Activated T-cell treated with anti-CD3 and anti-CD28 coated beads, Interleukin-2, amount 50 U/mL, for 24 hours (primary cell): ENCODE data around the gene PARL.

Source experiments
- DNase-seq: peaks from one replicate; pipeline ENCODE4 v3.0.0-alpha.2; 2020
- H3K27ac Mint-ChIP-seq: 2 replicates; pipeline ENCODE4 v1.8.0; 2020; ENCODE audit warnings: mild to moderate bottlenecking, mixed read lengths
- H3K27me3 Mint-ChIP-seq: 2 replicates; pipeline ENCODE4 v1.8.0; 2020; ENCODE audit warnings: mixed read lengths
- H3K36me3 Mint-ChIP-seq: 2 replicates; pipeline ENCODE4 v1.8.0; 2020; ENCODE audit warnings: low read depth, mixed read lengths
- H3K4me1 Mint-ChIP-seq: 2 replicates; pipeline ENCODE4 v1.8.0; 2020; ENCODE audit warnings: low read depth, mixed read lengths
- H3K4me3 Mint-ChIP-seq: 2 replicates; pipeline ENCODE4 v1.8.0; 2020; ENCODE audit warnings: mild to moderate bottlenecking, moderate library complexity, mixed read lengths
- H3K9me3 Mint-ChIP-seq: 2 replicates; pipeline ENCODE4 v1.8.0; 2020; ENCODE audit warnings: mixed read lengths

PARL gene

DNA sequence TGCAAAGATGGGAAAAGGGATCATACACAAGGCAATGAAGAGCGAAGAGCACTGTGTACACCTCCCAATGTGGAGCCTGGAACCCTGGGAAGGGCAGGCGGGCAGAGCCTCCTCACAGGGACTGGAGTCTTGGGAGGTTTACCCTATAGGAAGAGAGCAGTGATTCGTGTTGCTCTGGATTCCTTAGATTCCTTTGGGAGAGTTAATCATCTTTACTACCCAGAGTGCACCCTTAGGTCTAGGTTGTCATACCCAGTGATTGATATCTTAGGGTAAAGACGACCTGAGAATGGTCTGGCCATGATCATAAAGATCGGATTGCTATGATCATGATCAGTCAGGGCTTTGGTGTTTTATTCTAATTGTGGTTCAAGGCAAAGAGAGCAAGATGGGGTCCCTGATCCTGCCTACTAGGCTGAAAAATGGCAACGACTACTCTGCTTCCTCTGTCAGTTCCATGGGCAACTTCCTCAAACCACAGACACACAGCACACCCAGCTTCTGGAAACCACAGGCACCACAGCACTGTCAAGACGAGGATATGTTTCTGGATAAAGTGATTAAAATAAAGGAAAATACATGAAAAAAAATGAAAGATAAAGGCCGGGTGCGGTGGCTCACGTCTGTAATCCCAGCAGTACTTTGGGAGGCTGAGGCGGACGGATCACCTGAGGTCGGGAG is 38.9 kb downstream of the PARL start:
- Mint-ChIP-seq H3K9me3 (no peaks in the 10 kb centered on the region), H3K4me3 (no peak overlapping the region), H3K36me3 (peaks cover 83% of the 10 kb centered on the region), H3K27ac (peak overlapping the region; percentile 23), H3K27me3 (no peaks in the 10 kb centered on the region), H3K4me1 (peaks cover 16% of the 10 kb centered on the region)
- DNase-seq: no peak

DNA sequence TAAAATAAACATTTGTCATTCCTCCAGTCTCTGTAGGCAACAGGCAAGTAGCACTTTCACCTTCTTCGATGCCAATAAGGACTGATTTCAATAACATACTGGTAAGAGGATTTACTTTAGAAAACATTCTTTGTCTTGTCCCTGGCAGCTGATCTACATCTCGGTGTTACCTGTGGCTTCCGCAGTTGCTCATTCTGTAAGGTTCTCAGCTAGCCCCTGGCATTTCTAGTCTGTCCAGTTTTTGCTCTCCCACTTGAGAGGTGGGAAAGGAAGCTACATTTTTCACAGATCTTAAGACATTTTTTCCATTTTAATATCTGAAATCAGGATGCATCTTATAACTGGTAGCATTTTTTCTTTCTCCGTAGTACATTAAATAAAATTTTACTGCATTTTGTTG is 39.6 kb downstream of the PARL start:
- Mint-ChIP-seq H3K9me3 (no peaks in the 10 kb centered on the region), H3K27ac (peak overlapping the region; percentile 23), H3K4me1 (peaks cover 16% of the 10 kb centered on the region), H3K4me3 (no peak overlapping the region), H3K27me3 (no peaks in the 10 kb centered on the region), H3K36me3 (peaks cover 81% of the 10 kb centered on the region)
- DNase-seq: no peak

- H3K27ac Mint-ChIP-seq: peak overlapping the region; percentile 29
- peaks cover 16% of the 10 kb centered on the region for H3K4me1 Mint-ChIP-seq
- H3K9me3 Mint-ChIP-seq: no peaks in the 10 kb centered on the region
- DNase-seq: no peak
- no peaks in the 10 kb centered on the region for H3K27me3 Mint-ChIP-seq
- H3K4me3 Mint-ChIP-seq: no peak overlapping the region
- peaks cover 82% of the 10 kb centered on the region for H3K36me3 Mint-ChIP-seq
Measured at GRCh38 chr3:183844606-183845005, 40.1 kb downstream of the PARL start.

GRCh38 chr3:183839751-183840150 is 44.9 kb downstream of the PARL start:
- Mint-ChIP-seq H3K27ac (no peak overlapping the region), H3K36me3 (peaks cover 76% of the 10 kb centered on the region), H3K4me1 (peaks cover 8% of the 10 kb centered on the region), H3K27me3 (no peaks in the 10 kb centered on the region), H3K4me3 (no peak overlapping the region), H3K9me3 (no peaks in the 10 kb centered on the region)
- no peak for DNase-seq

- peaks cover 3% of the 10 kb centered on the region for H3K4me1 Mint-ChIP-seq
- peaks cover 80% of the 10 kb centered on the region for H3K36me3 Mint-ChIP-seq
- H3K27me3 Mint-ChIP-seq: no peaks in the 10 kb centered on the region
- DNase-seq: no peak
- no peaks in the 10 kb centered on the region for H3K9me3 Mint-ChIP-seq
- H3K27ac Mint-ChIP-seq: peak overlapping the region; percentile 53
- no peak overlapping the region for H3K4me3 Mint-ChIP-seq
Measured at GRCh38 chr3:183837894-183838293, 46.8 kb downstream of the PARL start.

GRCh38 chr3:183837390-183837789 is 47.3 kb downstream of the PARL start:
- Mint-ChIP-seq H3K4me3 (no peak overlapping the region), H3K9me3 (no peaks in the 10 kb centered on the region), H3K27me3 (no peaks in the 10 kb centered on the region), H3K27ac (peak overlapping the region; percentile 53), H3K4me1 (peaks cover 3% of the 10 kb centered on the region), H3K36me3 (peaks cover 84% of the 10 kb centered on the region)
- no peak for DNase-seq

GRCh38 chr3:183833516-183833915 is 51.2 kb downstream of the PARL start:
- H3K4me1 Mint-ChIP-seq: peaks cover 3% of the 10 kb centered on the region
- no peaks in the 10 kb centered on the region for H3K27me3 Mint-ChIP-seq
- peaks cover 83% of the 10 kb centered on the region for H3K36me3 Mint-ChIP-seq
- no peak overlapping the region for H3K4me3 Mint-ChIP-seq
- DNase-seq: no peak
- no peaks in the 10 kb centered on the region for H3K9me3 Mint-ChIP-seq
- H3K27ac Mint-ChIP-seq: no peak overlapping the region

GRCh38 chr3:183830187-183830586 is 54.5 kb downstream of the PARL start:
- Mint-ChIP-seq H3K27me3 (no peaks in the 10 kb centered on the region), H3K4me3 (no peak overlapping the region), H3K27ac (no peak overlapping the region), H3K36me3 (peaks cover 69% of the 10 kb centered on the region), H3K4me1 (peaks cover 7% of the 10 kb centered on the region), H3K9me3 (no peaks in the 10 kb centered on the region)
- DNase-seq: no peak

DNA sequence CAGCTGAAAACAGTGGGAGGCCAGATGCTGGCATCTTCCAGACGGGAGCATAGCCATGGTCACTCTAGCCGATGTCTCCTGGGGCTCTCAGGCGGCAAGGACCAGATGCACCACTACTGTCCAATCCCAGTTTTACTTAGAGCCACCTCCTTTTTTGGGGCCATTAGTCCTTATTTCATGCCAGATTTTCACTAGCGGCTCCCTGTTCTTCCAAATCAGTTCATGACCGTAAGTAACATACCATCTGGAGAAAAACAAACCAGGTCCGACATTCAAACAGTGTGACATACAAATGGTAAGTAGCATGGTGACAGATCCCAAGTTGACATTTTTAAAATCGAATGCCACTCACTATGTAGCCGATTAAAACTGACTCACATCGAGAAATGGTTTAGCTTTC is 55.2 kb downstream of the PARL start:
- no peaks in the 10 kb centered on the region for H3K27me3 Mint-ChIP-seq
- peak overlapping the region; percentile 30 for H3K27ac Mint-ChIP-seq
- H3K4me3 Mint-ChIP-seq: no peak overlapping the region
- H3K36me3 Mint-ChIP-seq: peaks cover 65% of the 10 kb centered on the region
- H3K9me3 Mint-ChIP-seq: no peaks in the 10 kb centered on the region
- peaks cover 8% of the 10 kb centered on the region for H3K4me1 Mint-ChIP-seq
- no peak for DNase-seq

GRCh38 chr3:183828538-183828870 is 56.2 kb downstream of the PARL start:
- Mint-ChIP-seq H3K27me3 (no peaks in the 10 kb centered on the region), H3K36me3 (peaks cover 58% of the 10 kb centered on the region), H3K4me3 (no peak overlapping the region), H3K27ac (peak overlapping the region; percentile 15), H3K4me1 (peaks cover 17% of the 10 kb centered on the region), H3K9me3 (no peaks in the 10 kb centered on the region)
- peak; percentile 17 for DNase-seq

GRCh38 chr3:183827809-183828537 is 56.7 kb downstream of the PARL start:
- peak overlapping the region; percentile 32 for H3K27ac Mint-ChIP-seq
- peaks cover 53% of the 10 kb centered on the region for H3K36me3 Mint-ChIP-seq
- no peaks in the 10 kb centered on the region for H3K27me3 Mint-ChIP-seq
- H3K4me1 Mint-ChIP-seq: peaks cover 17% of the 10 kb centered on the region
- DNase-seq: peak; percentile 26
- no peaks in the 10 kb centered on the region for H3K9me3 Mint-ChIP-seq
- H3K4me3 Mint-ChIP-seq: no peak overlapping the region

DNA sequence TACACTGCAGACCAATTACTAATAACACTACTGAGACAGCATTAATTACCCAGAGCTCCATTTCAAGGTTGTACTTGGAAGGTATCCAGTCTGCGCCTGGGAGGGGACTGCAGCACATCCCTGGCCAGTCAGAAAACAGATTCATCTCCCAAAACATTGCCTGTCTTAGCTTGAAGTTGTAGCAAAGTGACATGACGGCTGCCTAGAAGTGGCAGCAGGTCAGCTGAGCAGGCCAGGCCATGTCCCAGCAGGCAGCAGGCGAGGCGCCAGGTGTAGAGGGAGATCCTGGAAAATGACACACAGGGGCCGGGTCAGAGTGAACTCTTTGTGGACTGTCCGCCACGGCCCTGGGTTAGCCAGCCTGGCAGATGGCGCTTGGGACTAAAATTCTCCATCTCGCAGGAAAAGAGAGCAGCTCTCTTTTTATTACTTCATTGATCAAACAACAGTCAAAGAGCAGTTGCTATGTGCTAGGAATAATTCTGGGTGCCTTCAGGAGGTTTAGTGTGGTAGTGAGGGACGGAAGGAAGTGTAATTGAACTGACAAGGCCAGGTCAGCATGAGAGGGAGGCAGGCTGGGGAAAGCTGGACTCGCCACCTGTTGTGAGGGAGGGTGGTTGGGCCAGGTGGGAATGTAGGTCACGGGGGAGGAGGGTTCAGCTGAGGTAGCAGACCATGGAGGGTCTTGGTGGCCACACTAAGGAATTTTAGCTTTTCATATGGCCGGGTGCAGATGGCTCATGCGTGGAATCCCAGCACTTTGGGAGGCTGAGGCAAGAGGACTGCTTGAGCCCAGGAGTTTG is 58.0 kb downstream of the PARL start:
- H3K27me3 Mint-ChIP-seq: no peaks in the 10 kb centered on the region
- H3K27ac Mint-ChIP-seq: peak overlapping the region; percentile 80
- DNase-seq: peak; percentile 30
- H3K9me3 Mint-ChIP-seq: no peaks in the 10 kb centered on the region
- peaks cover 42% of the 10 kb centered on the region for H3K36me3 Mint-ChIP-seq
- H3K4me3 Mint-ChIP-seq: peak overlapping the region; percentile 69
- peaks cover 17% of the 10 kb centered on the region for H3K4me1 Mint-ChIP-seq

GRCh38 chr3:183825456-183826161 is 59.1 kb downstream of the PARL start, which contains the start of gene MAP6D1:
Gene MAP6D1 (minus strand): TSS chr3:183825577. CDS start chr3:183825547, 30 bp downstream.
- H3K4me3 Mint-ChIP-seq: peak within 1 kb of the TSS; percentile 74
- H3K9me3 Mint-ChIP-seq: no peaks in the 10 kb centered on the region
- H3K27ac Mint-ChIP-seq: peak within 1 kb of the TSS; percentile 80
- peaks cover 17% of the 10 kb centered on the region for H3K4me1 Mint-ChIP-seq
- peaks cover 34% of the 10 kb centered on the region for H3K36me3 Mint-ChIP-seq
- peak; percentile 73 for DNase-seq
- H3K27me3 Mint-ChIP-seq: no peaks in the 10 kb centered on the region

GRCh38 chr3:183824761-183825455 is 59.8 kb downstream of the PARL start:
- Mint-ChIP-seq H3K4me1 (peaks cover 17% of the 10 kb centered on the region), H3K4me3 (peak overlapping the region; percentile 74), H3K36me3 (peaks cover 28% of the 10 kb centered on the region), H3K27ac (no peak overlapping the region), H3K9me3 (no peaks in the 10 kb centered on the region), H3K27me3 (no peaks in the 10 kb centered on the region)
- peak; percentile 53 for DNase-seq
